Measurements from ENCODE around the gene NAA80.

NAA80 gene

GRCh38 chr3:50294089-50294488 lies 5.1 kb downstream of the NAA80 start:
- no peaks in the 10 kb centered on the region for H3K9me3 ChIP-seq
- H3K36me3 ChIP-seq: peaks cover 7 to 24% (median 13%) of the 10 kb centered on the region in 3 donors
- no peaks in the 10 kb centered on the region for H3K27me3 ChIP-seq
- TF ChIP-seq, protein P1, sequence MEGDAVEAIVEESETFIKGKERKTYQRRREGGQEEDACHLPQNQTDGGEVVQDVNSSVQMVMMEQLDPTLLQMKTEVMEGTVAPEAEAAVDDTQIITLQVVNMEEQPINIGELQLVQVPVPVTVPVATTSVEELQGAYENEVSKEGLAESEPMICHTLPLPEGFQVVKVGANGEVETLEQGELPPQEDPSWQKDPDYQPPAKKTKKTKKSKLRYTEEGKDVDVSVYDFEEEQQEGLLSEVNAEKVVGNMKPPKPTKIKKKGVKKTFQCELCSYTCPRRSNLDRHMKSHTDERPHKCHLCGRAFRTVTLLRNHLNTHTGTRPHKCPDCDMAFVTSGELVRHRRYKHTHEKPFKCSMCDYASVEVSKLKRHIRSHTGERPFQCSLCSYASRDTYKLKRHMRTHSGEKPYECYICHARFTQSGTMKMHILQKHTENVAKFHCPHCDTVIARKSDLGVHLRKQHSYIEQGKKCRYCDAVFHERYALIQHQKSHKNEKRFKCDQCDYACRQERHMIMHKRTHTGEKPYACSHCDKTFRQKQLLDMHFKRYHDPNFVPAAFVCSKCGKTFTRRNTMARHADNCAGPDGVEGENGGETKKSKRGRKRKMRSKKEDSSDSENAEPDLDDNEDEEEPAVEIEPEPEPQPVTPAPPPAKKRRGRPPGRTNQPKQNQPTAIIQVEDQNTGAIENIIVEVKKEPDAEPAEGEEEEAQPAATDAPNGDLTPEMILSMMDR (IDR thresholded peaks at IDR 0.05): no peak
- no peak for DNase-seq
- peaks cover 0 to 41% (median 35%) of the 10 kb centered on the region in 4 donors for H3K4me1 ChIP-seq
- no peak overlapping the region for H3K27ac ChIP-seq
- intact Hi-C loops (cut with DNase I; ENCODE audit: low total_unique reads): no loop called here
- H3K4me3 ChIP-seq: no peak overlapping the region

DNA sequence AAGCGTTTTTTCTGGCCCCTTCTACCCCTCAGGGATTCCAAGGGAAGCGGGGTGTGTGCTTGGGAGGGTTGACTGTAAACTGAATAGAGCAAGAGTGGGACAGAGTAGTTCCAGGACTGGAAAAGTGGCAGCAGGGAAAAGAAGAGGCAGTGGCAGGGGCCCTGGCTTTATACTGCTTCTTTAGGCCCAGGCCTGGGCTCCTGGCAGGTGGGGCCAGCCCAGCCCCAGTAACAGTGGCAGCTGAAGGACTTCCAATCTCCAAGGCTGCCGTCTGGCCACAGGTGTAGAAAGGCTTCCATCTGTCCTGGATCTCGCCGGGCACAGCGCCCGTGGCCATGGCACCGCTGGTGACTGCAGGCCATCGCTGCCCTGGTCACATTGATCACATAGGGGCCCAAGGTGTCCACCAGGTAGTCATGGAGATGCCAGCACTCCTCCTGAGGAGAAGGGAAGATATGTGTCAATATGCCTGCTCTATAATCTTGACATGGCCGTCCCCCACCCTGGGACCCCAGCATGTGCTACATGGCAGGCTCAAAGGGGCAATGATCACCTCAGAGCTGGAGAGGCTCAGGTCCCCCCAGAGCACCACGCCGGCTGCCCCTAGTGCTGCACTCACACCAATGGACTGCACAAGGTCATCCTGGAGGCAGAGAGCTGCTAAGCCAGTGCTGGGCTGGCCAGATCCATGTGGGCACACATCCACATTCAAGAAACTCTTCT lies 6.0 kb downstream of the NAA80 start:
- peak overlapping the region; percentile 92 to 96 for H3K27ac ChIP-seq
- peaks cover 0 to 34% (median 28%) of the 10 kb centered on the region in 4 donors for H3K4me1 ChIP-seq
- peak in 1 of 2 donors; percentile 68 for DNase-seq
- intact Hi-C loops (cut with DNase I; ENCODE audit: low total_unique reads): no loop called here
- peak overlapping the region in 1 of 2 donors; percentile 100 for H3K4me3 ChIP-seq
- TF ChIP-seq, protein P1 (IDR thresholded peaks at IDR 0.05): no peak
- H3K9me3 ChIP-seq: no peaks in the 10 kb centered on the region
- peaks cover 14 to 33% (median 22%) of the 10 kb centered on the region in 3 donors for H3K36me3 ChIP-seq
- H3K27me3 ChIP-seq: no peaks in the 10 kb centered on the region

- DNase-seq: peak; percentile 98 to 99
- intact Hi-C loops (cut with DNase I; ENCODE audit: low total_unique reads): no loop called here
- H3K36me3 ChIP-seq: peaks cover 18 to 41% (median 30%) of the 10 kb centered on the region in 3 donors
- no peaks in the 10 kb centered on the region for H3K27me3 ChIP-seq
- peak within 1 kb of the TSS; percentile 92 to 96 for H3K27ac ChIP-seq
- no peaks in the 10 kb centered on the region for H3K9me3 ChIP-seq
- peak within 1 kb of the TSS; percentile 91 to 100 for H3K4me3 ChIP-seq
- peaks cover 0 to 26% (median 21%) of the 10 kb centered on the region in 4 donors for H3K4me1 ChIP-seq
- TF ChIP-seq, protein P1 (IDR thresholded peaks at IDR 0.05): no peak
These were observed 6.8 kb downstream of the NAA80 start, which contains the start of gene IFRD2 for GRCh38 chr3:50292159-50293078. TSS of gene IFRD2 (minus strand) at chr3:50292429. CDS start at chr3:50292274, 155 bp downstream.

- intact Hi-C loops (cut with DNase I; ENCODE audit: low total_unique reads): no loop called here
- peaks cover 0 to 25% (median 21%) of the 10 kb centered on the region in 4 donors for H3K4me1 ChIP-seq
- no peak overlapping the region for H3K27ac ChIP-seq
- DNase-seq: no peak
- peaks cover 18 to 47% (median 36%) of the 10 kb centered on the region in 3 donors for H3K36me3 ChIP-seq
- no peaks in the 10 kb centered on the region for H3K9me3 ChIP-seq
- H3K27me3 ChIP-seq: no peaks in the 10 kb centered on the region
- TF ChIP-seq, protein P1 (IDR thresholded peaks at IDR 0.05): no peak
- H3K4me3 ChIP-seq: no peak overlapping the region
These were observed 9.0 kb downstream of the NAA80 start for GRCh38 chr3:50290161-50290641.

GRCh38 chr3:50289130-50289529 lies 10.1 kb downstream of the NAA80 start:
- TF ChIP-seq, protein P1 (IDR thresholded peaks at IDR 0.05): no peak
- H3K4me3 ChIP-seq: no peak overlapping the region
- DNase-seq: no peak
- no peaks in the 10 kb centered on the region for H3K9me3 ChIP-seq
- H3K27ac ChIP-seq: no peak overlapping the region
- peaks cover 0 to 25% (median 21%) of the 10 kb centered on the region in 4 donors for H3K4me1 ChIP-seq
- no peaks in the 10 kb centered on the region for H3K27me3 ChIP-seq
- intact Hi-C loops (cut with DNase I; ENCODE audit: low total_unique reads): no loop called here
- peaks cover 18 to 47% (median 36%) of the 10 kb centered on the region in 3 donors for H3K36me3 ChIP-seq
